Measurements from ENCODE around the gene TICRR. TPM values are rescaled to one million over a fixed set of nuclear protein-coding genes. Genes with fewer than 3 reads are reported as not detected.

The TICRR gene
- total RNA-seq, 4 donors from 2014 or later, result 1.2 TPM; not detected in 3

DNA sequence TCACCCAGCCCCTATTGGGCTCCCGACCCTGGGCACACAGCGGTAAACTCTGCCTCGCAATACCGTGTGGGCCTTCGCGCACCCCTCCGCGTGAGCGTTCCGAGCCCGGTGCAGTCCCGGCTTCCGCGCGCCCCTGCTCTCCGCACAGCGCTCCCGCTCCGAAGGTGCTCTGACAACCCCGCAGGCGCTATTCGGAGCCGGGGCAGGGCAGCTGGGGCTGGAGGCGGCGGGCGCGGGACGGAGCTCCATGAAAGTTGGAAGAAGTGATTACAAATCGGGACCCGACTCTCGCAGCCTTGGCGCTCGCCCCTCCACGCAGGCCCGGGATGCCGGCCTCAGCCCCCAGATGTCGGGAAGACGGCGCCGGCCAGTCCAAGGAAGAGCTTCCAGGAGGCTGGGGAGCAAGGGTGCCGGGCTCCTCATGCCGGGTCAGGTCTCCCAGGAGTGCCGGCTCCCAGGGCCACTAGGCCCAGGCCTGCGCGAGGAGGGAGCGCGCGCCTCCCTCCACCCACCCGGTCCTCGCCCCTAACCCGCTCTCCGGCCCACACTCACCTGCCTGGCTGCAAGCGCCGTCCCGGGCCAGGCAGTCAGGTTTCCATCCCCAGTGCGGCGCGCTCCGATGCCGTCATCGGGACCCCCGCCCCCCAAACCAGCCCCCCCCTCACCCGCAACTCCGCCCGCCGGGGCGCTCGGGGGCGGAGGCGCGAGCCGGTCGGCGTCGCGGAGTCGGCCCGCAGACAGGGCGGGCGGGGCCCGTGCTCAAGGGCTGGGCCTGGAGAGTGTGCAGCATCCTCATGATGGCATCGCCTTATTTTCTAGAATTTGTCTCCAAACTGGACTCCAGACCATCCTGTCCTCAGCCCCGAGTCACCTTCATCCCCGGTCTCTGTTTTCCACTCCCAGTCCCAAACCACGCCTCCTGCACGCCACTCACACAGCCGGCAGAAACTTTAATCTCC, 79.9 kb downstream of the TICRR start, which contains the start of gene KIF7:
Gene KIF7, minus strand, starts transcription at position 621 of the 959 bp plus-strand sequence. CDS start 2,537 bp downstream, outside the sequence.
- Histone ChIP-seq H3K27ac (peak within 1 kb of the TSS; percentile 14 to 88 (median 80)), H3K4me1 (peaks cover 0 to 33% (median 0%) of the 10 kb centered on the region in 3 donors), H3K27me3 (no peaks in the 10 kb centered on the region), H3K9me3 (no peaks in the 10 kb centered on the region), H3K36me3 (peaks cover 0 to 13% of the 10 kb centered on the region in 2 donors), H3K4me3 (peak within 1 kb of the TSS; percentile 83)
- peak; percentile 84 for ATAC-seq
- WGBS, 2 donors (ENCODE audit: low coverage in 1 of 2), result 3 to 12% methylated on average over 6 to 19 of the region's 87 CpGs
- TF ChIP-seq EP300 (IDR thresholded peaks at IDR 0.05), result no peak
- TF ChIP-seq, protein P1, sequence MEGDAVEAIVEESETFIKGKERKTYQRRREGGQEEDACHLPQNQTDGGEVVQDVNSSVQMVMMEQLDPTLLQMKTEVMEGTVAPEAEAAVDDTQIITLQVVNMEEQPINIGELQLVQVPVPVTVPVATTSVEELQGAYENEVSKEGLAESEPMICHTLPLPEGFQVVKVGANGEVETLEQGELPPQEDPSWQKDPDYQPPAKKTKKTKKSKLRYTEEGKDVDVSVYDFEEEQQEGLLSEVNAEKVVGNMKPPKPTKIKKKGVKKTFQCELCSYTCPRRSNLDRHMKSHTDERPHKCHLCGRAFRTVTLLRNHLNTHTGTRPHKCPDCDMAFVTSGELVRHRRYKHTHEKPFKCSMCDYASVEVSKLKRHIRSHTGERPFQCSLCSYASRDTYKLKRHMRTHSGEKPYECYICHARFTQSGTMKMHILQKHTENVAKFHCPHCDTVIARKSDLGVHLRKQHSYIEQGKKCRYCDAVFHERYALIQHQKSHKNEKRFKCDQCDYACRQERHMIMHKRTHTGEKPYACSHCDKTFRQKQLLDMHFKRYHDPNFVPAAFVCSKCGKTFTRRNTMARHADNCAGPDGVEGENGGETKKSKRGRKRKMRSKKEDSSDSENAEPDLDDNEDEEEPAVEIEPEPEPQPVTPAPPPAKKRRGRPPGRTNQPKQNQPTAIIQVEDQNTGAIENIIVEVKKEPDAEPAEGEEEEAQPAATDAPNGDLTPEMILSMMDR (IDR thresholded peaks at IDR 0.05), result no peak
- TF ChIP-seq POLR2A (IDR thresholded peaks at IDR 0.05), result no peak
- TF ChIP-seq POLR2AphosphoS5 (IDR thresholded peaks at IDR 0.05), result peak; percentile 33

DNA sequence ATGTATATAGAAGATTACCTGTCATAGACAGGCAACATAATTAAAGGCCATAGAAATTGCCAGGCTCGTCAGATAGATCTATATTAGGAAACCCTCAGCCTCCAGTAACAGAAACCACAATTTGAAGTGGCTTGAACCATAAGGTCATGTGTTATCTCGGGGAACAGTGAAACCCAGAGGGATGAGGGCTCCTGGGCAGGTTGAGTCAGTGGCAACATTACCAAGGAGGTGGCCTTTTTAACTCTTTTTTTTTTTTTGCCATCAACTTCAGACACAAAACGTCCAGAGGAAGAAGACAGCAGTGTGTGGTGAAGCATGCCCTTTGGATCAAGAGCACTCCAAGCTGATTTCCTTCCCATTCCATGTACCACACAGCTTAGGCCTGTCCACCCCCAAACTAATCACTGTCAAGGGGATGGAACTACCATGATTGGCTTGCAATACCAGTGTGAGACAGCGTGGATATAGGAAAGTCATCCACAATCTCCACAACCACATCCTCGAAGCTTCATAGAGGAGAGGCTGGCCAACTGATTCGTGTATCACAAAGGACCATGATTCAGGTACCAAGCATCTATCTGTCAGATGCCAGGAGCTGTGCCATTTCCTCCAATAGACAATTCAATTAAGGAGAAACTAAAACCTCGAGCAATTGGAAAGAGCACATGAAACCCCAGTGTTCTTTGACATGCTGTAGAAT, 81.0 kb downstream of the TICRR start:
- no peak for ATAC-seq
- H3K4me3 ChIP-seq, result no peak overlapping the region
- H3K4me1 ChIP-seq, result peaks cover 0 to 33% (median 0%) of the 10 kb centered on the region in 3 donors
- TF ChIP-seq, protein P1 (IDR thresholded peaks at IDR 0.05), result no peak
- no peak for TF ChIP-seq EP300 (IDR thresholded peaks at IDR 0.05)
- no peak for TF ChIP-seq POLR2A (IDR thresholded peaks at IDR 0.05)
- no peak for TF ChIP-seq POLR2AphosphoS5 (IDR thresholded peaks at IDR 0.05)
- WGBS, 2 donors (ENCODE audit: low coverage in 1 of 2), result 54 to 56% methylated on average over 3 to 4 of the region's 7 CpGs
- peaks cover 0 to 13% of the 10 kb centered on the region in 2 donors for H3K36me3 ChIP-seq
- H3K27me3 ChIP-seq, result no peaks in the 10 kb centered on the region
- no peaks in the 10 kb centered on the region for H3K9me3 ChIP-seq
- H3K27ac ChIP-seq, result peak overlapping the region in 3 of 4 donors; percentile 79 to 88 (median 82)

DNA sequence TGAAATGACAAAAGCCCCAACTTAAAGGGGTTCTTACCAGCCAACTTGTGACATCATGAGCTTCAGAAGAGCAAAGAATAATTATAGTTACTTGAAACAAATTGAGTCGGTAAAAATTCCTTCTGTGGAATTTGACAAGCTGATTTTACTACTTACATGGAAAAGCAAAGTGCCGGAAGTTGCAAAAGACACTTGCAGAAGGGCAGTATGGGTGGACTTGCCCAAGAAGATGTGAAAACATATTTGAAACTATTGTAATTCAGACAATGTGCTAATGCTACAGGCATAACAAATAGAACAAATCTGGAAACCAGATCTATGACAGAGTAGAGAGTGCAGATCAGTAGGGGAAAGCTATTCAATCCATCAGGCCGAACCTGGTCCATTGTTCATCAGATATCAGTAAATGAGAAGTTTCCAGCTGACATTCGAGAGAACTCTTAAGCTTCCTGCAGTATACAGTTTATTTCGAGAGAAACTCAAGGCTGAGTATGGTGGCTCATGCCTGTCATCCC, 82.5 kb downstream of the TICRR start:
- WGBS, 2 donors (ENCODE audit: low coverage in 1 of 2), result 85 to 91% methylated on average over 5 of the region's 5 CpGs
- no peaks in the 10 kb centered on the region for H3K36me3 ChIP-seq
- no peaks in the 10 kb centered on the region for H3K9me3 ChIP-seq
- ATAC-seq, result no peak
- TF ChIP-seq EP300 (IDR thresholded peaks at IDR 0.05), result no peak
- no peak for TF ChIP-seq POLR2AphosphoS5 (IDR thresholded peaks at IDR 0.05)
- TF ChIP-seq, protein P1 (IDR thresholded peaks at IDR 0.05), result no peak
- no peak for TF ChIP-seq POLR2A (IDR thresholded peaks at IDR 0.05)
- H3K4me1 ChIP-seq, result peaks cover 0 to 37% (median 0%) of the 10 kb centered on the region in 3 donors
- H3K4me3 ChIP-seq, result no peak overlapping the region
- no peak overlapping the region for H3K27ac ChIP-seq
- no peaks in the 10 kb centered on the region for H3K27me3 ChIP-seq

DNA sequence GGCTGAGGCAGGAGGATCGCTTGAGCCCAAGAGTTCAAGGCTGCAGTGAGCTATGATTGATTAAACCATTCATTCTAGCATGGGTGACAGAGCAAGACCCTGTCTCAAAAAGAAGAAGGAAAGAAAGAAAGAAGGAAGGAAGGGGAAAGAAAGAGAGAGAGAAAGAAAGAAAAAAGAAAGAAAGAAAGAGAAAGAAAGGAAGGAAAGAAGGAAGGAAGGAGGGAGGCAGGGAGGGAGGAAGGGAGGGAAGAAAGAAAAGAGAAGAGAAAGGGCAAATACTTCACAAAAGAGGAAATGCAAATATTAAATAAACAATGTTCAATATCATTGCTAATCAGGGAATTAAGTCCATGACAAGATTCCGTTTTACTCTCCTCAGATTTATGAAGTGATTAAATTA, 84.0 kb downstream of the TICRR start:
- TF ChIP-seq POLR2A (IDR thresholded peaks at IDR 0.05) (no peak), EP300 (IDR thresholded peaks at IDR 0.05) (no peak), POLR2AphosphoS5 (IDR thresholded peaks at IDR 0.05) (no peak)
- TF ChIP-seq, protein P1 (IDR thresholded peaks at IDR 0.05), result no peak
- Histone ChIP-seq H3K27ac (no peak overlapping the region), H3K36me3 (no peaks in the 10 kb centered on the region), H3K4me1 (peaks cover 0 to 27% (median 0%) of the 10 kb centered on the region in 3 donors), H3K4me3 (no peak overlapping the region), H3K9me3 (no peaks in the 10 kb centered on the region), H3K27me3 (no peaks in the 10 kb centered on the region)
- no peak for ATAC-seq
- 80 to 91% methylated on average over 2 of the region's 2 CpGs for WGBS, 2 donors (ENCODE audit: low coverage in 1 of 2)

Measured in gastroesophageal sphincter (tissue), 4 donors.